ENCODE results near the gene ACTL8.

GRCh38 chr1:17822741-17823426, 67.8 kb downstream of the ACTL8 start:
- TF ChIP-seq CTCF (IDR thresholded peaks at IDR 0.05; ENCODE audit: low read depth, low read length) (no peak), EZH2phosphoT487 (IDR thresholded peaks at IDR 0.05; ENCODE audit: low read depth) (no peak)
